Stimulated activated CD4-positive, alpha-beta T cell treated with anti-CD3 and anti-CD28 coated beads, Interleukin-12 subunit alpha, Interleukin-12 subunit beta, amount 100 ng/mL, for 4 hours (primary cell): ENCODE data around the gene RCN2.
A peak's percentile ranks its signal among the peaks of the same experiment; 100 is the strongest.

Experiments used
- DNase-seq: peaks from one replicate; pipeline ENCODE4 v3.0.0-alpha.2; 2020

The RCN2 gene

DNA sequence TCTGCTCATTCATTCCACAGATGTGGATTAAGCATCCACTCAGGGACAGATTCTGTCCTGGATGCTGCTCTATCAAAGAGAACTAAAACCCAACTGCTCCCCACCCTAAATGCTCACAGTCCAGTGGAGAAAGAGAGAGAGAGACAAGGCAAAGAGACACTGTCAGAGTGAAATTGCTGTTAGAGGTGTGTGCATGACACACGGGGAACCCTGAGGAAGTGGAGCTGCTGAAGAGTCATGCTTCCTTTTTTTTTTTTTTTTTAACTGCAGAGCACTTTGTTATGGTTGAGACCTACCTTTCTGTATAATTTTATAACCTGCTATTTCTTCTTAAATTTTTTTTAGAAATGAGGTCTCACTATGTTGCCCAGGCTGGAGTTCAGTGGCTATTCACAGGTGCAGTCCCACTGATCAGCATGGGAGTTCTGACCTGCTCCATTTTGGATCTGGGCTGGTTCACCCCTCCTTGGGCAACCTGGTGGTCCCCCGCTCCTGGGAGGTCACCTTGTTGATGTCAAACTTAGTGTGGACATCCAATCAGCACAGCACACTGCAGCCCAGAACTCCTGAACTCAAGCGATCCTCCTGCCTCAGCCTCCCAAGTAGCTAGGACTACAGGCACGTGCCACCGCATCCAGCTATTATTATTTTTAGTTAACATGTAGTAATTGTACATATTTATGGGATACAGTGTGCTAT is 45.2 kb downstream of the RCN2 start:
- no peak for DNase-seq

DNA sequence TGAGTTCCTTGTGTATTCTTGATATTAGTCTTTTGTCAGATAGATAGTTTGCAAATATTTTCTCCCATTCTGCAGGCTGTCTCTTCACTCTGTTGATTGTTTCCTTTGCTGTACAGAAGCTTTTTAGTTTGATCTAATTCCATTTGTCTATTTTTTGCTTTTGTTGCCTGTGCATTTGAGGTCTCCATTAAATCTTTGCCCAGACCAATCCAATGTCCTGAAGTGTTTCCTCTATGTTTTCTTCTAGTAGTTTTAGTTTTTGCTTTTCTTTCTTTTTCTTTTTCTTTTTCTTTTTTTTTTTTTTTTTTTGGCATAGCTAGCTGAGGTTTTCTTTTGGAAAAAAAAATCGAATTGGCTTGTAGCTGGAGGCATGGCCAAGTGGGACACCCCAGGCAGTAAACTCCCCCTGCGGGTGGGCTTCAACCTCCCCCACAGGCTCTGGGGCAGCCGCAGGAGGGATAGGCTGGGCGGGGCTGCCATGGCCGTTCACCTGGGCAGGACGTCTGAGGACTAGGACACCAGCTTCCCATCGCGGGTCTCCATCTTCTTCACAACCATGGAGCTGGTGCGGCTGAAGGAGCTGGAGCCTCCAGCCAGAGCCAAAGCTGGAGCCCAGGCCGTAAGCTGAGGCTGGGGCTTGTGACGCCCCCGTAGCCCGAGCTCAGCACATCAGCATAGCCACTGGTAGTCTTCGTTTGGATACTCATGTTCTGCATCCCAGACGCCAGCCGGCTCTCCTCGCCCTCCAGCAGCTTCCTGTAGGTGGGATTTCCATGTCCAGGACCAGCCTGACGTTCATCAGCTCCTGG is 47.2 kb downstream of the RCN2 start:
- no peak for DNase-seq

DNA sequence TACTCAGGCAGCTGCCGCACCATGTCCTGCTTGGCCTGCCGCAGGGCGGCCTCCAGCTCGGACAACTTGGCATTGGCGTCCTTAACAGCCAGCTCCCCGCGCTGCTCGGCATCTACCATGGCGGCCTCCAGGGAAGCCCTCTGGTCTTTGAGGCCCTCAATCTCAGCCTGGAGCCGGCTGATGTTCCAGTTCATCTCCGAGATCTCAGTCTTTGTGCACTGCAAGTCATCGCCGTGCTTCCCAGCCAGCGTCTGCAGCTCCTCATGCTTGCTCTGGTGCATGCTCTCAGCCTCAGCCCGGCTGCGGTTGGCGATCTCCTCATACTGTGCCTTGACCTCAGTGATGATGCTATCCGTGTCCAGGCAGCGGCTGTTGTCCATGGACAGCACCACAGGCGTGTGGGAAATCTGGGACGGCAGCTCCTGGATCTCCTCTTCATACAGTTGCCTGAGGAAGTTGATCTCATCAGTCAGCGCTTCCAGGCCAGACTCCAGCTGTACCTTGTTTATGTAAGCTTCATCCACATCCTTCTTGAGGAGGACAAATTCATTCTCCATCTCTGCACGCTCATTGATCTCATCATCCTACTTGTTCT is 47.9 kb downstream of the RCN2 start:
- no peak for DNase-seq

DNA sequence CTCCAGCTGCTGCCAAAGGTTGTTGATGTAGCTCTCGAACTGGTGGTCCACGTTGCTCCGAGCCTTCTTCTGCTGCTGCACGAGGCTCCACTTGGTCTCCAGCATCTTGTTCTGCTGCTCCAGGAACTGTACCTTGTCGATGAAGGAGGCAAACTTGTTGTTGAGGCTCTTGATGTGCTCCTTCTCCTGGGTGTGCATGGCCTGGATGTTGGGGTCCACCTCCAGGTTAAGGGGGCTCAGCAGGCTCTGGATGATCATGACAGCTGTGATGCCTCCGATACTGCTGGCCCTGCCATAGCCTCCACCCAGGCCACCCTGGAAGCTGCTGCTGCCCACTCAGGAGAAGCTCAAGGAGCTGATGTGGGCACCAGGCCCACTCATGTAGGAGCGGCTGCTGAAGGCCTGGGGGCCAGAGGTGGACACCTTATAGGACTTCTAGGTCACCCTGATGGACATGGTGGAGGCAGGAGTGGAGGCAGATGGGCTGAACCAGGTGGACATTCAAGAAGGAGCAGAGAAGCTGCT is 48.5 kb downstream of the RCN2 start:
- DNase-seq, result no peak

DNA sequence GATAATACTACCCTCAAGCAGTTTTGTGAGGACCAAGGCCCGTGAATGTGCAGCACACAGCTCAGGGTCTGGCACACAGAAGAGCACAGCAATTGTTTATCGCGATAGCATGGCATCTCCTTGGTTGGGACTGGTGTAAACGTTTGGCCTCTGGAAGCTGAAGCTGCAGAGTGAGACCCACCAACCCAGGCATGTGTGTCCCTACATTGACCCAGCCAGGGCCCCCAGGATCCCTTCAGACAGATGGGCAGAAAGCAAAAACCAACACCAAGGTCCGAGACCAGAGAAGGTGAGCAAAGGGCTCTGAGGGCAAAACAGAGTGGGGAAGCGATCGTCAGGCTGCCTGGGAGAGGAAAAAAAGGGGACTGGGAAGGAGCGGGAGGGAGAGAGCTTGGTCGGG is 50.8 kb downstream of the RCN2 start:
- DNase-seq, result no peak

DNA sequence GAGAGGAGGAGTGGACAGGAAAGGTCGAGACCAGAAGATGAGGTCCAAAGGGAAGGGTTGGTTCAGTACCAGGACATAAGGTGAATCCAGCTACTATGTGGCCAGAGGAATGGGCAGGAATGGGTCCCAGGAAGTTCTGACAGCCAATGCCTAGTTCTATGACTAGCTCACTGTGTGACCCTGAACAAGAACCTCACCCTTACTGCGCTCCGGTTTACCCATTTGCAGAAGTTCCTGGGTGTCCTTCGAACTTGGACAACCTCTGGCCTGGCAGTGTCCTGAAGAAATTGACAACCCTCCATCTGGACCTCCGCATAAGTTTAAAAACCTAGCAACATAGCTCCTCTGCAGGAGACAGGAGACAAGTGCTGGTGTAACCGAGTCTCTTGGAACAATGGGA is 51.2 kb downstream of the RCN2 start:
- DNase-seq, result no peak

DNA sequence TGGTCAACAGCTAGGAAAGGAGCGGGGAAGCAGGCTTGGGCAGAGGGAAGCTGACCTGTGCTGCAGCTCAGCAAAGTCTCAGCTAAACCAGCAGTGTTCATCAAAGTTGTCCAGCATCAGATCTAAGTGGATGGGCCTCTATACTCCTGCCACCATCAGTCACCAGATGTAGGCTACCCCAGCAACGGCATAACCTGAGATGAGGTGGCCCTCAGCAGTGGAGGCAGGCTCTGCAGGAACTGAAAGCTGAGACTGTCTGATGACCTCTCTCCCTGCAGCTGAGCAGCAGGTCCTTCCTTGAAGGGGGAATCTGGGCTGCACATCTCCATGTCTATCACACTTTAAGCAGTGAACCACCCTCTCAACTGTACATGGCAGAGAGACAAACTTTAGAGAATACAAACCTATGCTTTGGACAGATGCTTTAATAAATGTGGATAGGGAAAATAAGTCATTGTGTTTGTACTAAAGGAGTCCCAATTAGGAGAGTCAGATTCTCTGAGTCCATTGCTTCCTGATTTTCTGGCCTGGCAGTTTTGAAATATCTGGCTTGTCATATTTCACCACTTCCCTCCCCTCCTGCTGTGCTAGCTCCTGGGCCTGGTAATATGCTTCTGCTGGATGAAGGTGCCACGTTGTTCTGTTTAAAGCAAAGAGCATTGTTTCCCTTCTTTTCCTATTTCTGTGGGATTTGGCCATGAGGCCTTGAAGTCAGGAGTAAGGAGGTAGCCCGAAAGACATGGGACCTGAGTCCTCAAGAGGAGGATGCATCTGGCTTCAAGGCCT is 52.2 kb downstream of the RCN2 start:
- no peak for DNase-seq

DNA sequence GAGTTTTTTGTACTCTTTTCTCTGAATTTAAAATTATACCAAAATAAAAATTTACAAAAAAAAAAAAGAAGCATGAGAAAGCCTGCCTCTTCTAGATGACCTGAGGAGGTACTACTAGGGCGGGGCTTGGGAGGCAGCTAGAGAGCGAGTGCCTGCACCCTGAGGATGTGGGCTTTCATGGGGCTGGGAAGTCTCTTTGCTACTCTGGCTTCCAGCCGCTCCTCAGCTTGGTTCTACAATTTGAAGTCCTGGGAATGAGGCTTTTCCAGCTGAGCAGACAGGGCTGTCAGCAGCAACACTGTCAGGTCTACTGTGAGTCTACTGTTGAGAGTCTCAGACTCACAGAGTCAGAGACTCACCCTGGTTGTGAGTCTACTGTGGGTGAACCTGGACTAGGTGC is 55.2 kb downstream of the RCN2 start:
- no peak for DNase-seq

DNA sequence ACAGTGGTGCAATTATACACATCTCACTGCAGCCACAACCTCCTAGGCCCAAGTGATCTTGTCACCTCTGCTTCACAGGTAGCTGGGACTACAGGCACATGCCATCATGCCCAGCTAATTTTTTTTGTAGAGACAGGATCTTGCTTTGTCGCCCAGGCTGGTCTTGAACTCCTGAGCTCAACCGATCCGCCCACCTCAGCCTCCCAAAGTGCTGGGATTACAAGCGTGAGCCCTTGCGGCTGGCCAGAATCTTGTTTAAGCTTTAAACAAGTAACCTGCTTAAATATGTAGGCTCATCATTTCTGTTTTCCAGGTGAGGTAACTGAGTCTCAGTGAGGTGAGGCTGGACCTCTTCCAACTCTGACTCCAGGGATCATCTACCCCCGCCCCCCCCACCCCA is 55.7 kb downstream of the RCN2 start:
- DNase-seq, result no peak

DNA sequence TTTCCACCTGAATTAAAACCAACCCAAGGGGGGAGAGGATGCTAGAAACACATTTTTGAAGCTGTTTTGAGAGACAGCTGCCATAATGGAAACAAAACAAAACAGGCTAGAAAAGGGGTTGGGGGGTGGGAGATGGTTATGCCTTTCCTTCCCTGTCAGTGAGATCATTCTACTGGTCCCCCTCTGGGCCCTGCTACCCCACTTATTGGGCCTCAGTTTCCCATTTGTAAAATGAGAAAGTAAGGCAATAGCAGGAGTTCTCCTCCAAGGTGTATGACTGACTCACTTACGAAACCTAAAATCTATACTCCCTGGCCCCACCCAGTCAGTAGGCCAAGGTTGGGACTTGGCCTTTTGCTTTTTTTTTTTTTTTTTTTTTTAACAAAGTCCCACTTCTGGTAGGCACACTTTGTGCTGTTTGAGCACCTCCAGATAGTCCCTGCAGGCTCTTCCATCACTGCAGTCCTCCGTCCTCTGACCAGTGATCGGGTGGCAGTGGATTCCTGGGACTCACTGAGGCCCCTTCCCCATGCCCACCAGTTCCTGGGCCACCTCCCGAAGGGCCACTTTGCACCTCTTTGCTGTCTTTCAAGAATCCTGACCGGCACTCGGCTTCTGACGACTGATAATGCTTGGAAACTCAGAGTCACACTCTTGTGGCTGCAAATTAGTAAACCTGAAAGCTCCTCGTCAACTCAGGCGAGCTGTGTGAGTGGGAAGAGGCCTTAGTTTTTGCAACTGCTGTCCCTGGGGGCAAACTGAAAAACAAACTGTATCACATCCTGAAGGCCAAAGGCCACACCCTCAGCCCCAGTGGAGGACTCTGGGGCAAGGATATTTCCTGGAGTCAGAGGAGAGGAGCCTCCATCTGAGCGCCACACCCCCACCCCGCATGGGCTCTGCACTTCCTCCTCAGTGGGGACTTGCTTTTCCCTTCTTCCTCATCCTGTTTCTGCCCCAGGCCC is 56.6 kb downstream of the RCN2 start:
- DNase-seq, result peak; percentile 49

DNA sequence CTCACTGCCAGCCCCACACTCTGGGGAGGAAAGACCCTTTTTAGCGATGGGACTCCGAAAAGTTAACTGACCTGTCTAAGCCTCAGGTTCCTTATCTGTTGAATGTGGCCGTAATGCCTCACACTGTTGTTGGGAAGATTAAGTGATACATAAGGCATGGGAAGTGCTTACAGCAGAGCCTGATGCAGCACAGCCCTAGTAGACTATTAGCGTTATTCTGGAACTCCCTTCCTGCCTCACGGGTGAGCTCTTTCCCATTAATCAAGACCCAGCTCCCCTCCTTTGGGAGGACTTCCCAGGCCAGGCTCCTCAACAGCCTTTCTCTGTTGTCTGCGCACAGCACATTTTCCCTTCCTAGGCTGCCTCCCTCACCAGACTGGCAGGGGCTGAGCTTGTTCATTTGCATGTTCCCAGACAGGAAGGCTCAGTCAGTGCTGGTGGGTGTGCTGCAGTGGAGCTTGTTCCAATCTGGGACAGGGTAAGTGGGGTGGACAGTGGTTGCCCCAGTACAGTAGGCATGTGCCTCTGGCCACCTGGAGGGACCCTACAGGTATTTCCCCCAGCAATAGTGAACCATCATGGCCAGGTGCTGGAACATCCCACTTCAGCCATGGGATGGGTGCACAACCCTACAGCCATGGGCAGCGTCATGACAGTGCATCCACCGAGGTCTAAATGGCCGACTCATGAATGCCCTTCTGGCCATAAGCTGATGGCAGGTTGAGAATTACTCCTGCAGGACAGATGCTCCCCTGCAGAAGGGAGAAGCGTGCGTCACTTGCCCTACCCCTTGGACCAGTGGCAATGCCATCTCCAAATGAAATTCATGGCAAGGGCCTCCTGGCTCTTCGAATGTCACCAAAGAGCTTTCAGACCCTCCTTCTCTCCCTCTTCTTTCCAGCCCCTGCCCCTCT is 57.6 kb downstream of the RCN2 start:
- DNase-seq, result no peak

DNA sequence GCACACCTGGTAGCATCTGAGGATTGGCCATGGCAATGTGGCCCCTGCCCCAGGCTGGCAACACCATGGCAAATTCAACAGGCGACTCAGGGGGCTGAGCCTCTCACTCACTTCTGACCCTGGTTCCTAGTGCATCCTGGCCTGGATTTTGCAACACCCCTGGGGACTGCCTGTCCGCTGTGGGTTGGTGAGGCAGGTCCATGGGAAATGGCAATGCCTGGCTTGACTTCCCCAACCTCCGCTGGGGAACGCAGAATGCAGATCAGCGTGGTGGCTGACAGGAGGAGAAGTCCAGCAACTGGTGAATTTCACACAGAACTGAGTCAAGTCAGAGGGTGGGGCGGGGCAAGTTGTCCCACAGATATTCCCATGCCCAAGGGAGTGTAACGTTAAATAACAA is 59.5 kb downstream of the RCN2 start:
- no peak for DNase-seq

DNA sequence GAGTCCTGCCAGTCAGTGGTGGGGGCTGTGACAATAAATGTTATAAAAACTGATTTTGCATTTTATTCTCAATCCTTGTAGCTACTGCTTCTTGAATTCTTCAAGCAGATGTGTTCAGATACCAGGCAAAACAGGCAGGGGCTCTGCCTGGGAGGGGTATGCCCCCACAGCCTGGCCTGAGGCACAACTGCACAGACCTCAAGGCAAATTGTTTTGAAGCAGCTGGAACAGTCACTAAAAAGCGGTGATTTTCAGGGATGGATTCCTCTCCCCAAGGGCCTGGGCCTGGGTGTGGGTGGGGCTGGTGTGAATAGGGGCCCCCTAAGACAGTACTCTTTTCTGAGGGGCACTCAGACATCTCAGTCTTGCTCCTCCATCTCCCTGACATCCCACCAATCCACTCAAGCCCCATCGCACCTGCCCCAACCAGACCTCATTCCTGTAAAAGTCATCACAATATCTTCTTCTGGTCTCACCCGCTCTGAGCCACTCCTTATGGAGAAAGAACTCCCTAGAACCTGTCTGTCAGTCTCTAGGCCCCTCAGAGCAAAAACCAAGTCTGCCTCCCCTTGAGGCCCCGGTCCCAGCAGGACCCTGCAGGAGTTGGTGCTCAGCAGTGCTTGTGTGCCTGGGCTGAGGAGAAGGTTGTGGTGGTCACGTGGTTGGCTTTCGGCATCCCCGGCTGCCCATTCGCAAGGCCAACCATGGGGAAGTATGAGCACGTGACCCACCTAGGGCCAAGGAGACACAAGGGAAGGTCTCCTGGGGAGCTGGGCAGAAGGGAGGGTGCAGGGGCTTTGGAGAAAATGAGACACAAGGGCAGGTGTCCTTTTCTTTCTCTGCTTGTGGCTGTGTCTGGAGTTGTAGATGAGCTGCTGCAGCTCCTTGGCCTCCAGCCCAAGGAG is 60.4 kb downstream of the RCN2 start:
- DNase-seq, result no peak

DNA sequence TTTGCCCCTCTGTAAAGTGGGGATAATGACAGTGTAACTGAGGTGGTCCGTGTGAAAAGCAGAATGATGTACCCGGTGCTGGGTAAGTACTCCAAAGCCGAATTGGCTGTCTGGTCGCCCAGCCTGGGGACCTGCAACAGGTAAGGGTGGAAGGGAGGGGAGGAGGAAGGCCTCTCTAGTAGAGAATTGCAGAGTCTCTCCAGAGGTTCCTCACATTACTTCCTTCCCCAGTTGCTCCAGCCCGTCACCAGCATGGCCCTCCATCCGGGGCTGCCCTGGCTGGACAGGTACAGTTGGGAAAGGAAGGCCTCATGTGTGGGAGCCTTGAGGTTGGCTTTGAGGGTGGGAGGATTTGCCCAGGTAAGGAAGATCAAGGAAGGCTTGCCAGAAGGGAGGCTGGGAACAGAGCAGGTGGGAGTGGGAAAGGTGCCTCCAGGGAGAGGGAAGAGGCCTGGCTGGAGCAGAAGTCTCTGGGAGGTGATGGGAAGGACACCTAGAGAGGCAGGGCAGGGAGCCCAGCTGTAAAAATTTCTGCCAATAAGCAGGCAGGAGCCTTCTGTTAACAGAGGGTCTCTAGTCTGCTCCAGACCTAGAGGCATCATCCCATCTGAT is 61.7 kb downstream of the RCN2 start:
- no peak for DNase-seq

DNA sequence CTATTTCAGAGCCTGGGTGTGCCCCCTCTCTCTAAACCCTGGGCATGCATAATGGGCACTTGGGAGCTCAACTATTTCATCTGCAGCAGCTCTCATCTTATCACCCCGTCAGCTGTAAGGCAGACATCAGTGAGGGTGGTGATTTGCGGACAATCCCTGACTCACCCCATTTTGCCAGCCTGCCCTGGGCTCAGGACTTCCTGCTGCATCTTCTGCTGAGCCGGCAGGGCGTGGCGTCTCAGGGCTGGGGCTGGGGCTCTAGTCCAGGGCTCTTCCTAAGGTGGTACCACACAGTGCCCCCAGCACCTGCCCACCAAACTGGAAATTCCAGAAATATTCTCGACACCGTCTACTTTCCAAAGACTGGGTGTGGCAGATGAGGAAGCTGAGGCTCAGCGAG is 62.5 kb downstream of the RCN2 start:
- DNase-seq, result peak; percentile 48

DNA sequence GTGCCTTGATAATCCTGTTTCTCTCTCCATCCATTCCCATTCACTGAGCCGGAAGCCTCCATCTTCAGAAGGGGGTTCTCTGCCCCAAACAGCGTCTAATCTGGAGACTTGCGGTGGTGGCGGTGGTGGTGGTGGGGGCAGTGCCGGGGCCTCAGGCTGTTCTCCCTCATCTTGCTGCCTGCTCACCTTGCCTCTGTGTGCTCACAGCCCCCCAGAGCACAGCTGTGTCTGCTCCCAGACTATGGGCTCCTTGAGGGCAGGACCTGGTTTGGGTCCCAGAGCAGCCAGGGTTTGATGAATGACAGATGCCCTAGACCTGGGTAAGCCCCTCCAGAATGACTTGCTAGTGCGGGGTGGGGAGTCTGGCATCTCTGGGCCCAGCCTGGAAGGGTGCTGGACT is 62.9 kb downstream of the RCN2 start:
- DNase-seq, result no peak

DNA sequence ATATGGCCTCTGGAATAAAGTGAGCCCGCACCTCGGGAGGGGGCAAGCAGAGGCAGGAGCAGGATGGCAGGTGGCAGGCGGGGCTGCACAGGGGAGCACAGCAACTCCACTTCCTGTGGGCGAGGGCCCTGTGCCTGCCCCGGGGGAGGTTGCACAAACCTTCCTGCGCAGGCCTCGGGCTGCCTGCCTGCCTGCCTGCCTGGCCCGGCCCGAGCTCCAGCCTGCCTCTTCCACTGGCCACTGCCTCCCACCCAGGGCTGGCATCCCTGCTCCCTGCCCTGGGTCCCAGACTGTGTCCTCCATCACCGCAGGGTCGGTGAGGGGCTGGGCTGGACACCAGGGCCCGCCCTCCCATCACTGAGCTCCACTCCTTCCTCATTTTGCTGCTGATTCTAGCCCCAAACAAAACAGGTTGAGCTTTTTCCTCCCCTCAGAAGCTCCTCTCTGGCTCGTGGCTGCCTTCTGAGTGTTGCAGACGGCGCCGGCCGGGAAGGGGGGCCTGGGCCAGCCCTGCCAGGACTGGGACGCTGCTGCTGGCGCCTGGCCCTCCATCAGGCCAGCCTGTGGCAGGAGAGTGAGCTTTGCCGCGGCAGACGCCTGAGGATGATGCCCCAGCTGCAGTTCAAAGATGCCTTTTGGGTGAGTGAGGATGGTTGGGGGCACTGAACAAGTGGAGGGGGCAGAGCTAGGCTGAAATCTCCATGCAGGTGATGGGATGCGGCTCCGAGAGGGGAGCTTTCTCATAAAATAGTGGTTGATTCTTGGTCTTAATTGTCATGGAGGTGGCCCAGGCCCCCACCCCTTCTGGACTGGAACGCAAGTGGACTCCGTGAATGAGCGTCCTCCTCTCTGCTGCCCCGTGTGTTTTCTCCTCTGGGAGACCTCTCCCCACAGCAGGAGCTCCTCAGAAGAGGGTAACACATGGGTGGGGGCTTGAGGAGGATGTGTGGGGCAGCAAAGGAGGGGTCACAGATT is 63.7 kb downstream of the RCN2 start, which contains the start of gene PSTPIP1:
Gene PSTPIP1, plus strand, starts transcription at position 156 of the 975 bp plus-strand sequence. Its CDS starts 448 bp downstream, at position 604.
- DNase-seq, result peak; percentile 64

DNA sequence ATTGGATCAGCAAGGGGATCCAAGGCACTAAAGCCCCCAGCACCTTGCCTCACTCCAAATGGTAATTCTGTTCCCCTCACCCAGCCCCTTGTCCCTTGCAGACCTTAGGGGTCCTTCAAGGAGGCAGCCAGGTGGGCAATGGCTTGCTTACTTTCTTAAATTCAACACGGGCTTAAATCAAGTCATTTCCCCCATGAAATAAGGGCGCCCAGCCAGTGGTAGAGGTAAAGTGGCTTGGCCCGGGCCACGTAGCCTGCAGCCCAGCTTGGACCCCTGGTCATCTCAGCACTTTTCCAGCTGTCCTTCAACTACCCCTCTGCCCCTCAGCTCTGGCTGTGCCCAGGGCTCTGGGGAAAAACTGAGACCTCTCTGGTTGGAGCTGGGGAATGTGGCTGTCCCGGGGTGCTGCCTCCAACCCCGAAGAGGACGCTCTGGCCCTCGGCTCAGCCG is 64.6 kb downstream of the RCN2 start:
- DNase-seq, result no peak
